HG03135 (cell line): ENCODE data around the gene STAB1.

Experiments used
- ATAC-seq: cut with Tn5 transposase; IDR thresholded peaks from one replicate; pipeline ENCODE4 v1.9.1; 2021; ENCODE audit warnings: mild to moderate bottlenecking, moderate library complexity; ENCODE audit not compliant: unreplicated experiment

STAB1 gene

GRCh38 chr3:52557011-52557960, 62.1 kb downstream of the STAB1 start:
- ATAC-seq: no peak

DNA sequence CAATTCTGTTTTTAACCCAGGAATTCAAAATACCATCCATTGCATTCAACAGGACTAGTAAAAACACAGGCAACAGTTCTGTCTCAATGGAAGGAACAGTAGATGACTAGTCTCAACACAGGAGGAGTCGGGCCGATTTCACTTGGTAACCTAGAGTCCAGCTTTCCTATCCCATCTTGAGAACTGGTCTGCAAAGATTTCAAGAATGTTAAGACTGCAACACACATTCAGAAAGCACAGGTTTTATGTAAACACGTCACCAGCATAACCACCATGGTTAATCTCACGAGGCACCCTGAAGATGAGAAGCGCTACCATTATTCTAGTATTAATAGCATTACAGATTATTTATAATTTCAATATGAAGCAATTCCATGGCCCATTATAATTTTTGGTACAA, 63.3 kb downstream of the STAB1 start:
- ATAC-seq: no peak

DNA sequence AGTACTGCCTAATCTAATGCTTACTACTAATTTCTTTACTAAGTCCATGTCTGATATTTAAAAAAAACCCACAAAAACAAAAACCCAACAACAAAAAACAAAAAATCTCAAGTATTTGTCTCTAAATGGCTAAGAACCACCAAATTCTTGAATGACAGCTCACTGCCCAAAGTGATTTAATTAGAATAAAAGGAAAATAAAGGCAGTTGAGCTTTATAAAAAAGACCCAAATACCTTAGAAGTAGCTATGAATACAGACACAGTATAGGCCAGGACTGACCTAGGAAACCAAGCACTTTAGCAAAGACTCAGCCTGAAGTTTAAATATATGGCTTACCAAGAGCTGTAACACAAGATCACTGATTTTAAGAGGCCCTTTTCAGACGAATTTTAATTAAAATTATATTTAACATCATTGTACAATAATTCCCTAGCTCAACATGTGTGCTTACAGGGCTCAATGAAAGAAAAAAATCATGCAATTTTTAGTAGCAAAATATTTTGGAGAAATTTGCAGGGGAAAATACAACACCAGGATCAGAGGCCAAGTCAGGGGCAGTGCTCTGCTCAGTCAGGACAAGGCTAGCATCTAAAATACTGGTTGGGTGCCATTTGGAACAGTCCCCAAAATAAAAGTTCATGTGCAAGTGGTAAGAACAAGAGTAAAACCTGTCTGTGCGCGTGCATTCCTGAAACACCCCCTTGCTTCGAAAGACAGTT, 66.0 kb downstream of the STAB1 start:
- no peak for ATAC-seq

GRCh38 chr3:52563984-52564383, 68.8 kb downstream of the STAB1 start:
- ATAC-seq: no peak

GRCh38 chr3:52568069-52568468, 72.9 kb downstream of the STAB1 start:
- ATAC-seq: no peak

DNA sequence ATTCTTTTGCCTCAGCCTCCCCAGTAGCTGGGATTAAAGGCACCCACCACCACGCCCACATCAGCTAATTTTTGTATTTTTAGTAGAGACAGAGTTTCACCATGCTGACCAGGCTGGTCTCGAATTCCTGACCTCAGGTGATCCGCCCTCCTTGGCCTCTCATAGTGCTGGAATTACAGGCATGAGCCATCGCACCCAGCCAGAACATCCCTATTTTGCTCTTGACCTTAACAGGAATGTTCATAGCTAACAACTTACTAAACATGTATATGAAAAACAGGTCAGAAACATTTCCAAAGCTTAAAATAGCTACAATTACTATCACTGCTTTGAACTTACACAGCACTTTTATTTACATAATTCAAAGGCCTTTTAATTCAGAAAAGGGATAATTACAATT, 74.9 kb downstream of the STAB1 start:
- no peak for ATAC-seq

GRCh38 chr3:52572221-52572620, 77.1 kb downstream of the STAB1 start:
- ATAC-seq: no peak
